Sigmoid colon (tissue), 4 donors: ENCODE data around the gene TM9SF4.

Experiments used
- CTCF ChIP-seq, 4 experiments: fragments of 450-650 bp in 3 of 4; fragments of 200-600 bp in 1 of 4; IDR thresholded peaks; one replicate each; pipeline ENCODE4 v1.5.1; 2016 to 2019; ENCODE audit warnings: antibody characterized with exemption in 4 of 4, mild to moderate bottlenecking in 3 of 4, moderate library complexity in 2 of 4
- EP300 ChIP-seq, 4 donors: sonication (generic); formaldehyde crosslinking; IDR thresholded peaks; one replicate each; pipeline ENCODE4 v1.6.1; 2017; ENCODE audit warnings: antibody characterized with exemption in 4 of 4
- POLR2A ChIP-seq, 2 donors: fragments of 450-650 bp; IDR thresholded peaks; one replicate each; pipeline ENCODE4 v1.6.1; 2016; ENCODE audit warnings: antibody characterized with exemption in 2 of 2, mild to moderate bottlenecking in 2 of 2, moderate library complexity in 2 of 2
- POLR2AphosphoS5 ChIP-seq, 4 donors: sonication (generic); formaldehyde crosslinking; IDR thresholded peaks; one replicate each; pipeline ENCODE4 v1.6.1; 2017; ENCODE audit warnings: antibody characterized with exemption in 4 of 4

- no peak for TF ChIP-seq CTCF (IDR thresholded peaks at IDR 0.05)
- no peak for TF ChIP-seq POLR2AphosphoS5 (IDR thresholded peaks at IDR 0.05)
- TF ChIP-seq POLR2A (IDR thresholded peaks at IDR 0.05) = no peak
- TF ChIP-seq EP300 (IDR thresholded peaks at IDR 0.05) = no peak
Observed at GRCh38 chr20:32216179-32217142, 106.9 kb downstream of the TM9SF4 start.
